Gastrocnemius medialis (tissue), 4 donors: Measurements from ENCODE around the gene BTBD16.

Experiments used
- POLR2A ChIP-seq, 2 donors: fragments of 450-650 bp; IDR thresholded peaks; one replicate each; pipeline ENCODE4 v1.6.1; 2017; ENCODE audit warnings: antibody characterized with exemption in 2 of 2, mild to moderate bottlenecking in 2 of 2, moderate library complexity in 2 of 2
- TF ChIP-seq, protein P1 (sequence below), 5 experiments: fragments of 450-650 bp in 3 of 5; fragments of 200-600 bp in 2 of 5; sonication (generic) in 2 of 5; IDR thresholded peaks in 4 of 5; conservative IDR thresholded peaks in 1 of 5; 1 replicate in 4 of 5; 2 replicates in 1 of 5; pipeline ENCODE4 v1.5.1; 2016 to 2019; ENCODE audit warnings: antibody characterized with exemption in 5 of 5, mild to moderate bottlenecking in 3 of 5, moderate library complexity in 3 of 5

DNA sequence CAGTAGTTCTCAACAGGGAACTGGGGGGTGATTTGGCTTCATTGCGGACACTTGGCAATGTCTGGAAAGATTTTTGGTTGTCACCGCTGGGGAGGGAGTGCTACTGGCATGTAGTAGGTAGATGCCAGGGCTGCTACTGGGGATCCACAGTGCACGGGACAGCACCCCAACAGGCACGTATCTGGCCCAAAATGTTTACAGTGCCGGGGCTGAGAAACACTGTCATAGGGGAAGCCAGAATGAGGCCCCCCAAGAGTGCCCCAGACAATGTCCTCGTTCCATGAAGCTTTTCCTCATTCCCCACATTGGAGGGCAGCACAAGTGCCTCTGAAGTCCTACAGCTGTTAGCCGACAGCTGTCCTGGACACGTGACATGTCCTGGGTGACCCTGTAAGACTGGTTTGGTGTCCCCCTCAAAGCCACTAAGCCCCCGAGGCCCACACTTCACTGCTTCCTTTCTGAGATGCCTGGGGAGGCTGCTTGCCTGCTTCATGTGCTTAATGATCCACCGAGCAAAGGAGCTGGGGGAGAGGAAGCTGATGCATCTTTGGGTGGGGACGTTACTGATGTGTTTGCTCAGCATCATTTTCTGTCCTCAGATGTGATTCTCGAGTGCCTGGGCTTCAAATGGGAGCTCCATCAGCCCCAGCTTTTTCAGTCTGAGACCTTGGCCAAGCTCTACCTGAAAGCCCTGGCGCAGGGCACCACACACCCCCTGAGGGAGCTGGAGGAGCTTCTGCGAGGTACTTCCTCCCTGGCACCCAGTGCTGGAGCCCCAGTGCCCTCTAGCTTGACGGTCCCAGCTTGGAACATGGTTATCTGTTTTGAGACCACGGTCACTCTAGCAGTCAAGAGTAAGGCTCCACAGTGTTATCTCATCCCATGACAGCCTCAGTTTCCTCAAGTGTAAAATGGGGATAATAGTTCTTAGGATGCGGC is 14.7 kb downstream of the BTBD16 start:
- TF ChIP-seq, protein P1, sequence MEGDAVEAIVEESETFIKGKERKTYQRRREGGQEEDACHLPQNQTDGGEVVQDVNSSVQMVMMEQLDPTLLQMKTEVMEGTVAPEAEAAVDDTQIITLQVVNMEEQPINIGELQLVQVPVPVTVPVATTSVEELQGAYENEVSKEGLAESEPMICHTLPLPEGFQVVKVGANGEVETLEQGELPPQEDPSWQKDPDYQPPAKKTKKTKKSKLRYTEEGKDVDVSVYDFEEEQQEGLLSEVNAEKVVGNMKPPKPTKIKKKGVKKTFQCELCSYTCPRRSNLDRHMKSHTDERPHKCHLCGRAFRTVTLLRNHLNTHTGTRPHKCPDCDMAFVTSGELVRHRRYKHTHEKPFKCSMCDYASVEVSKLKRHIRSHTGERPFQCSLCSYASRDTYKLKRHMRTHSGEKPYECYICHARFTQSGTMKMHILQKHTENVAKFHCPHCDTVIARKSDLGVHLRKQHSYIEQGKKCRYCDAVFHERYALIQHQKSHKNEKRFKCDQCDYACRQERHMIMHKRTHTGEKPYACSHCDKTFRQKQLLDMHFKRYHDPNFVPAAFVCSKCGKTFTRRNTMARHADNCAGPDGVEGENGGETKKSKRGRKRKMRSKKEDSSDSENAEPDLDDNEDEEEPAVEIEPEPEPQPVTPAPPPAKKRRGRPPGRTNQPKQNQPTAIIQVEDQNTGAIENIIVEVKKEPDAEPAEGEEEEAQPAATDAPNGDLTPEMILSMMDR (IDR thresholded peaks at IDR 0.05 in 4 of 5, conservative IDR thresholded peaks at IDR 0.05 in 1 of 5), result no peak
- no peak for TF ChIP-seq POLR2A (IDR thresholded peaks at IDR 0.05)
